ENCODE measurements around the gene RSRC1. TPM values are rescaled to one million over a fixed set of nuclear protein-coding genes. Genes with fewer than 3 reads are reported as not detected.
"Not testable (repeated sequence)": the region's sequence is repeated elsewhere in the genome, so short reads cannot be mapped to it uniquely, and the experiment has no call there.

The RSRC1 gene
- total RNA-seq, 2 experiments from 2014 or later: 37.8 to 38.2 TPM

- CTCF ChIA-PET: interaction anchor here (1.5 kb wide), 1 partner anchor 10 kb away, joined by 5 read pairs; the partner anchor contains the start of gene RSRC1
- POLR2A ChIA-PET: no interaction called here
These were observed 10.4 kb downstream of the RSRC1 start for GRCh38 chr3:158120330-158120729.

DNA sequence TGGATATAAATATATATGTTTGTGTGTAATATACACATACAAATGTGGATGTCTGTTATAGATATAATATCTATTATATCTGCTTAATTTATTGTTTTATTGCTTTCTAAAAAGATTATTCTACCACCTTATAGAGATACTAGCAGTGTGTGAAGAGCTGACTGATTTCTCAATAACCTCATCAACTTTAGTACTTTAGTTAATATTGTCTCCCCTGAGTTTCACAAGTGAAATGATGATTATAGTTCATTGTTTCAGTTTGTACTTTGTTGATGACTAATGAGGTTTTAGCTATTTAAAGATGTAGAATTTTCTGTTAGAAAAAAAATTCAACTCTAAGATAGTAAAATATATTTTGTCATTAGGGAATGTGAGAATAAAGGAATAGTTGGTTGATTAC lies 11.4 kb downstream of the RSRC1 start:
- CTCF ChIA-PET: no interaction called here
- POLR2A ChIA-PET: interaction anchor here (0.6 kb wide), 1 partner anchor 12 kb away, joined by 4 read pairs; the partner anchor contains the start of gene RSRC1

GRCh38 chr3:158122721-158123120 lies 12.8 kb downstream of the RSRC1 start:
- POLR2A ChIA-PET, CTCF ChIA-PET: not testable (repeated sequence)

GRCh38 chr3:158127250-158128219 lies 17.6 kb downstream of the RSRC1 start:
- POLR2A ChIA-PET: no interaction called here
- CTCF ChIA-PET: interaction anchor here (0.7 kb wide), 1 partner anchor 12 kb away, joined by 5 read pairs; no protein-coding TSS in a partner anchor

DNA sequence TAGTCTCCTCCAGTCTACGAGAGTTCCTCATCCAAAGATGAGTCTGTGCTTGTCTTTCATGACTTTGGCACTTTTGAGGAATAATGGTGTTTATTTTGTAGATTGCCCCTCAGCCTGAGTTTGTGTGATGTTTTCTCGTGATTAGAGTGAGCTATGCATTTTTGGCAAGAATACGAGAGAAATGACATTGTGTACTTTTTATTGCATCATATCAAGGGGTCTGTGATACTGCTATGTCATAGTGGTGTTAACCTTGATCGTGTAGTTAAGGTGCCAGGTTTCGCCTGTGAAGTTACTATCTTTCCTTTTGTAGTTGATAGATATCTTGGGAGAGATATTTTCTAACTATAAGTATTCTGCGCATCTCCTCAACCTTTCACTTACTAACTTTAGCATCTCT lies 18.9 kb downstream of the RSRC1 start:
- POLR2A ChIA-PET: no interaction called here
- CTCF ChIA-PET: no interaction called here

DNA sequence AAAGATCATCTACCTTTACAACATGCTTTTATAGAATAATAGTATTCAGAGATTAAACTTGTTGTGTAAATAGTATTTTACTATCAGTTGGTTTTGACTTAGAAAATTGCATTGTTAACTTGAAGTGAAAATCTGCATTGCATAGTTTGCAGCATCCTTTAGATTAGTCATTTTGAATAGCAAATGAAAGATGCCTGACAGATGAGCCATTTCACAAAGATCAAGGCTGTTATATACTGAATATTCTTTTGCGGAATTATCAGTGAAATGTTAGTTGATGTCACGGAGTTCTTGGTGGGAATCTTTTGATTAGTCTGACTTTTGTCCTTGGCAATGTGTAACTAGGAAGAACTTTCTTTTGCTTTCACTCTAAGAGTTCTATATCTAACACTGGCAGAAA lies 24.5 kb downstream of the RSRC1 start:
- ChIA-PET CTCF (no interaction called here), POLR2A (no interaction called here)

- ChIA-PET CTCF (no interaction called here), POLR2A (no interaction called here)
These were observed 30.5 kb downstream of the RSRC1 start for GRCh38 chr3:158140396-158140795.

DNA sequence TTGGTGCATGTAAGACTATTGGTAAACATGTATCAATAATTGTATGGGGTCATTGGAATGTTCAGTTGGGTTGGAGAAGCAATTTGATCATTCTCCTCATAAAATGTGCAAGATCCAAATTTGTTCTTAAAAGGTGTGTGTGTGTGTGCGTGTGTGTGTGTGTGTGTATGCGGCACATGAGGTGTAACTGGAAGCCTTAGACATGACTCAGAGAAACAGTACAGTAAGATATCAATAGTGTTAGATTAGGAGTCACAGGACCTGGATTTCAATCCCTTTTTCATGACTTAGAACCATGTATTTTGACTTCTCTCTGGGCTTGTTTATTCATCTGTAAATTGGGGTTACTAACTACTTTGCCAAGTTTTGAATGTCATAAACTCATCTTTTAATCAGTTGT lies 38.3 kb downstream of the RSRC1 start:
- ChIA-PET POLR2A (no interaction called here), CTCF (no interaction called here)

DNA sequence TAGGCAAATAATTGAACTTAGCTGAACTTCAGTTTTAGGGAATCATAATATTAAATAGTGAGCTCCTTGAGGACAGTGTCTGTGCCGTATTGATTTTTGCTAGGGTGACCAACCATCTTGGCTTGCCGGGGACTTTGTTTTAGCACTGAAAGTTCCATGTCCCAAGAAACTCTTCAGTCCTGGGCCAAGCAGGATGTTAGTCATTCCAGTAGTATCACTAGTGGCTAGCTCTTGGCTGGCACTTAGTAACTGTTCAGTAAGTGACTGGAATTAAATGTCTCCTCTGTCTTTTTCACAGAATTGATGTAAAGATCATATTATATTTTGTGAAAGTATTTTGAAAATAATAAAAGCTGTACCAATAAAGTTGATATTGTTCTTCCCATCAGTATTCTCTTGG lies 42.3 kb downstream of the RSRC1 start:
- POLR2A ChIA-PET: no interaction called here
- CTCF ChIA-PET: no interaction called here

- ChIA-PET POLR2A (no interaction called here), CTCF (interaction anchor here (0.7 kb wide), 1 partner anchor 9 kb away, joined by 3 read pairs; no protein-coding TSS in a partner anchor)
These were observed 49.1 kb downstream of the RSRC1 start for GRCh38 chr3:158158969-158159368.

GRCh38 chr3:158159714-158160113 lies 49.8 kb downstream of the RSRC1 start:
- CTCF ChIA-PET: interaction anchor here (0.7 kb wide), 1 partner anchor 9 kb away, joined by 3 read pairs; no protein-coding TSS in a partner anchor
- POLR2A ChIA-PET: no interaction called here

- POLR2A ChIA-PET: no interaction called here
These were observed 51.1 kb downstream of the RSRC1 start for GRCh38 chr3:158160958-158161357.

GRCh38 chr3:158165141-158165655 lies 55.3 kb downstream of the RSRC1 start:
- POLR2A ChIA-PET: no interaction called here
- CTCF ChIA-PET: no interaction called here

More at GRCh38 chr3:158160958-158161357, 51.1 kb downstream of the RSRC1 start:
- CTCF ChIA-PET: no interaction called here

DNA sequence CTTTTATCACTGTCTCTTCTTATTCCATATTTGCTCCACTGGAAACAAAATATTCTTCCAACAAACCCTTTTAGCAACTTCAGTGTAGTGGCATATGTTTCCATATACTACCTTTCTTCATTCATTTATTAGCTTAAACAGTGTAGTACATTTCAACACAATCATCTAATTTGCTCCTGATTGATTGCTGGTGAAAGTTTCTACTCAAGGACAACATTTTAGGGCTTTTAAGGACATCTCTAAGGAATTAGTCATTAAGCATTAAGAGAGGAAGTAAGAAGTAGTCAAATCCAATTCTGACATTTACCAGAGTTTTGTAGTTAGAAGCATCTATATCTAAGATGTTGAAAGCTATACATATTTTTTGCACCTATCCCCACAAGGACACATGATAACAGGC lies 55.8 kb downstream of the RSRC1 start:
- ChIA-PET POLR2A (no interaction called here), CTCF (no interaction called here)

DNA sequence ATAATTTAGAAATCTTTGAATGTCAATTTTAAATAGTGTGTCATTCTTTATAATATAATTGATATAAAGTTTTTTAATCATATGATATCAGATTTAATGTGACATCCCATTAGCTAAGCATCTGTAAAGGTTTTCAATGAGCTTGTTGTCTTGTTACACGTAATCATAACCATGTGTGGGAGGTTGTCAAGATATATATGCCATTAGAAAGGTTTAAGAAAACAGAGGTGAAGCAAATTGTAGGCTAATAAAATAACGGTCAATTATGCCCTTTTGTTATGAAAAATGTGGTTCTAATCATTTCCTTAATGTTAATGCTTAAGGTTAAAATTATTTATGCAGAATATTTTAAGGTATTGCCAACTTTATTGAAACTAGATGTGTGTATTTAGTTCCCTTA lies 56.3 kb downstream of the RSRC1 start:
- ChIA-PET POLR2A (no interaction called here), CTCF (no interaction called here)

GRCh38 chr3:158167737-158168557 lies 58.1 kb downstream of the RSRC1 start:
- POLR2A ChIA-PET: no interaction called here

GRCh38 chr3:158169091-158169491 lies 59.2 kb downstream of the RSRC1 start:
- CTCF ChIA-PET: no interaction called here
- POLR2A ChIA-PET: no interaction called here

More at GRCh38 chr3:158167737-158168557, 58.1 kb downstream of the RSRC1 start:
- CTCF ChIA-PET: no interaction called here

GRCh38 chr3:158181096-158181495 lies 71.2 kb downstream of the RSRC1 start:
- POLR2A ChIA-PET: no interaction called here

DNA sequence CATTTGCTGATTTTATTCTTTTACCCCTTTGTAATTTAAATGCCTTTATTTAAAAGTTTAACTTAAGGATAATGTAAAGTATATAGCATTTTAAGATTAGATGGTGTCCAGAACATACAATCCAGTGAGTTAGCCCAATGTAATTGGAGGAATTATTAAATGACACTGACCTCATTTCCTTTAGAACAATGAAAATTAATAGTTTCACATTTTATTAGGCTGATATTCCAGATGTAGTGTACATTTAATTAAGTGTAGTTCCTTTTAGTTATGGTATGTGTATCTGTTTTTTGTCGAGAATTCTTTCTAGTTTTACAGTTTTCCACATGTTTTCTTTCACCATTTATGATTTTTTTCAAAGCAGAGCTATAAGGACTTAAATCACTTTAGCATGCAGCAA lies 75.8 kb downstream of the RSRC1 start:
- ChIA-PET POLR2A (no interaction called here), CTCF (no interaction called here)

More at GRCh38 chr3:158181096-158181495, 71.2 kb downstream of the RSRC1 start:
- CTCF ChIA-PET: no interaction called here

GRCh38 chr3:158200955-158201354 lies 91.1 kb downstream of the RSRC1 start:
- CTCF ChIA-PET: no interaction called here

More at GRCh38 chr3:158200955-158201354, 91.1 kb downstream of the RSRC1 start:
- POLR2A ChIA-PET: no interaction called here
